H9 (cell line): ENCODE measurements around the gene SPSB3. TPM values are rescaled to one million over a fixed set of nuclear protein-coding genes. Genes with fewer than 3 reads are reported as not detected.

Source experiments
- DNase-seq: peaks from one replicate; pipeline ENCODE4 v3.0.0-alpha.2; 2017
- H2AFZ ChIP-seq: one replicate; pipeline ENCODE4 v1.6.1; 2013; ENCODE audit warnings: mild to moderate bottlenecking, low read length, control low read depth, moderate library complexity
- H2AK5ac ChIP-seq: 2 replicates; pipeline ENCODE4 v1.6.1; 2013; ENCODE audit warnings: low read length, control low read depth, mixed read lengths; ENCODE audit not compliant: insufficient read length
- H2BK120ac ChIP-seq: one replicate; pipeline ENCODE4 v1.6.1; 2013; ENCODE audit warnings: low read depth, mild to moderate bottlenecking, low read length, control low read depth, inconsistent platforms; ENCODE audit not compliant: poor library complexity, severe bottlenecking
- H2BK12ac ChIP-seq: 2 replicates; pipeline ENCODE4 v1.6.1; 2013; ENCODE audit warnings: low read length, control low read depth, mixed read lengths, low read depth; ENCODE audit not compliant: insufficient read length
- H2BK15ac ChIP-seq: 2 replicates; pipeline ENCODE4 v1.6.1; 2013; ENCODE audit warnings: low read depth, low read length, control low read depth
- H2BK20ac ChIP-seq: one replicate; pipeline ENCODE4 v1.6.1; 2013; ENCODE audit warnings: low read depth, mild to moderate bottlenecking, low read length, control low read depth, inconsistent platforms; ENCODE audit not compliant: poor library complexity, severe bottlenecking
- H2BK5ac ChIP-seq: 2 replicates; pipeline ENCODE4 v1.6.1; 2013; ENCODE audit warnings: low read length, control low read depth, mixed read lengths; ENCODE audit not compliant: insufficient read length
- H3K14ac ChIP-seq: 2 replicates; pipeline ENCODE4 v1.6.1; 2013; ENCODE audit warnings: low read length, control low read depth; ENCODE audit not compliant: insufficient read depth
- H3K18ac ChIP-seq: 2 replicates; pipeline ENCODE4 v1.6.1; 2013; ENCODE audit warnings: low read depth, mild to moderate bottlenecking, mixed read lengths, low read length, control low read depth; ENCODE audit not compliant: insufficient read length
- H3K23ac ChIP-seq: 2 replicates; pipeline ENCODE4 v1.6.1; 2013; ENCODE audit warnings: low read length, control low read depth, mixed read lengths, low read depth; ENCODE audit not compliant: insufficient read length
- H3K23me2 ChIP-seq: 2 replicates; pipeline ENCODE4 v1.6.1; 2013; ENCODE audit warnings: low read depth, mild to moderate bottlenecking, mixed read lengths, low read length, control low read depth; ENCODE audit not compliant: insufficient read length, poor library complexity, severe bottlenecking
- H3K27ac ChIP-seq: 2 replicates; pipeline ENCODE4 v1.5.1; 2013; ENCODE audit warnings: low read length, control low read depth, mixed read lengths, low read depth; ENCODE audit not compliant: insufficient read length
- H3K27me3 ChIP-seq: 2 replicates; pipeline ENCODE4 v1.6.1; 2013; ENCODE audit warnings: low read length, control low read depth, inconsistent platforms; ENCODE audit not compliant: insufficient read depth
- H3K4ac ChIP-seq: 2 replicates; pipeline ENCODE4 v1.6.1; 2013; ENCODE audit warnings: low read depth, mild to moderate bottlenecking, control low read depth, inconsistent platforms, low read length, moderate library complexity
- H3K4me1 ChIP-seq: 2 replicates; pipeline ENCODE4 v1.6.1; 2013; ENCODE audit warnings: low read length, control low read depth, inconsistent platforms; ENCODE audit not compliant: insufficient read depth
- H3K4me2 ChIP-seq: 2 replicates; pipeline ENCODE4 v1.6.1; 2013; ENCODE audit warnings: low read length, control low read depth, mixed read lengths; ENCODE audit not compliant: insufficient read length, insufficient read depth
- H3K56ac ChIP-seq: 2 replicates; pipeline ENCODE4 v1.6.1; 2013; ENCODE audit warnings: low read depth, mild to moderate bottlenecking, mixed read lengths, low read length, control low read depth; ENCODE audit not compliant: insufficient read length
- H3K79me1 ChIP-seq: 2 replicates; pipeline ENCODE4 v1.6.1; 2013; ENCODE audit warnings: low read depth, mild to moderate bottlenecking, moderate library complexity, low read length, control low read depth, inconsistent platforms; ENCODE audit not compliant: insufficient read depth, poor library complexity, severe bottlenecking
- H3K79me2 ChIP-seq: 2 replicates; pipeline ENCODE4 v1.6.1; 2013; ENCODE audit warnings: low read length, control low read depth, inconsistent platforms; ENCODE audit not compliant: insufficient read depth
- H3K9ac ChIP-seq: 2 replicates; pipeline ENCODE4 v1.6.1; 2013; ENCODE audit warnings: low read length, control low read depth, mixed read lengths; ENCODE audit not compliant: insufficient read length; ENCODE audit errors: extremely low read depth
- H3K9me3 ChIP-seq: one replicate; pipeline ENCODE4 v1.6.1; 2013; ENCODE audit warnings: low read depth, low read length, inconsistent platforms; ENCODE audit not compliant: control insufficient read depth
- H3T11ph ChIP-seq: one replicate; pipeline ENCODE4 v1.6.1; 2013; ENCODE audit warnings: mild to moderate bottlenecking, low read length, control low read depth, inconsistent platforms
- H4K20me1 ChIP-seq: one replicate; pipeline ENCODE4 v1.6.1; 2013; ENCODE audit not compliant: control insufficient read depth, insufficient read length, insufficient read depth
- H4K5ac ChIP-seq: 2 replicates; pipeline ENCODE4 v1.6.1; 2013; ENCODE audit warnings: low read depth, mild to moderate bottlenecking, mixed read lengths, low read length, control low read depth; ENCODE audit not compliant: insufficient read length
- H4K8ac ChIP-seq: replicated peaks from 2 replicates; pipeline ENCODE4 v1.6.1; 2013; ENCODE audit warnings: low read length, control low read depth, mixed read lengths, low read depth; ENCODE audit not compliant: insufficient read length
- H4K91ac ChIP-seq: 2 replicates; pipeline ENCODE4 v1.6.1; 2013; ENCODE audit warnings: low read depth, mild to moderate bottlenecking, moderate library complexity, mixed read lengths, low read length, control low read depth; ENCODE audit not compliant: insufficient read length
- H3K27ac Mint-ChIP-seq, 3 experiments: 2 replicates in 2 of 3; 3 replicates in 1 of 3; pipeline ENCODE4 v1.8.0; 2020 to 2021; ENCODE audit warnings: mixed read lengths in 3 of 3, mild to moderate bottlenecking in 1 of 3, moderate library complexity in 1 of 3
- H3K27me3 Mint-ChIP-seq: 2 replicates; pipeline ENCODE4 v1.8.0; 2021; ENCODE audit warnings: low read depth, mild to moderate bottlenecking, moderate library complexity, mixed read lengths
- H3K36me3 Mint-ChIP-seq, 3 experiments: 2 replicates in 2 of 3; 3 replicates in 1 of 3; pipeline ENCODE4 v1.8.0; 2020 to 2021; ENCODE audit warnings: low read depth in 3 of 3, mixed read lengths in 3 of 3; ENCODE audit not compliant: insufficient read depth in 1 of 3
- H3K4me1 Mint-ChIP-seq, 2 experiments: 2 replicates each; pipeline ENCODE4 v1.8.0; 2020; ENCODE audit warnings: mixed read lengths in 2 of 2
- H3K4me3 Mint-ChIP-seq, 2 experiments: 2 replicates in 1 of 2; 3 replicates in 1 of 2; pipeline ENCODE4 v1.8.0; 2020 to 2021; ENCODE audit warnings: mild to moderate bottlenecking in 2 of 2, mixed read lengths in 2 of 2, moderate library complexity in 1 of 2
- H3K9me3 Mint-ChIP-seq, 2 experiments: 2 replicates in 1 of 2; 3 replicates in 1 of 2; pipeline ENCODE4 v1.8.0; 2020; ENCODE audit warnings: mild to moderate bottlenecking in 2 of 2, mixed read lengths in 2 of 2, moderate library complexity in 1 of 2
- CTCF ChIP-seq: fragments of 200-600 bp; sonication (generic); conservative IDR thresholded peaks from 3 replicates; pipeline ENCODE4 v1.8.0; 2021; ENCODE audit warnings: antibody characterized with exemption, mild to moderate bottlenecking
- WGBS: extraction: QIAGEN DNeasy Blood & Tissue Kit; methylation state at CpG from one replicate; pipeline ENCODE4 v1.1.7; 2013; ENCODE audit warnings: missing lambda C conversion rate, low lambda C conversion rate, mixed read lengths; ENCODE audit not compliant: insufficient read length; ENCODE audit errors: extremely low coverage; 5-methylcytosine and 5-hydroxymethylcytosine counted together
- total RNA-seq: library from RNA; stranded (reverse); gene quantifications from 2 replicates; pipeline ENCODE4 v1.2.1, GENCODE V29; 2021

Gene SPSB3
- total RNA-seq, 1 experiment from 2014 or later, result 19.9 TPM

GRCh38 chr16:1786242-1787055, 4.1 kb upstream of the SPSB3 start:
- no peaks in the 10 kb centered on the region for H3K9me3 ChIP-seq
- H3K9ac ChIP-seq, result no peak overlapping the region
- no peak overlapping the region for H2AFZ ChIP-seq
- H3T11ph ChIP-seq, result no peak overlapping the region
- no peak overlapping the region for H2AK5ac ChIP-seq
- no peak overlapping the region for H4K8ac ChIP-seq
- Mint-ChIP-seq H3K27ac (no peak overlapping the region; a peak in 1 of 7 replicates), H3K4me1 (peaks cover 4 to 10% of the 10 kb centered on the region in 2 experiments), H3K27me3 (peaks cover 2% of the 10 kb centered on the region; the same call in 1 of the 2 replicates), H3K36me3 (peaks cover 5 to 18% (median 17%) of the 10 kb centered on the region in 3 experiments; a peak in 6 of 7 replicates), H3K9me3 (no peaks in the 10 kb centered on the region), H3K4me3 (no peak overlapping the region)
- DNase-seq, result peak; percentile 35
- no peak overlapping the region for H3K4me2 ChIP-seq
- H3K14ac ChIP-seq, result no peak overlapping the region; the same call in 1 of the 2 replicates
- peaks cover 5% of the 10 kb centered on the region for H3K23me2 ChIP-seq
- no CpG with 5 or more reads among the region's 51 CpGs for WGBS
- H4K5ac ChIP-seq, result no peak overlapping the region
- no peak overlapping the region for H2BK12ac ChIP-seq
- no peaks in the 10 kb centered on the region for H4K20me1 ChIP-seq
- no peak overlapping the region for H2BK20ac ChIP-seq
- no peak overlapping the region for H3K4ac ChIP-seq
- H4K91ac ChIP-seq, result no peak overlapping the region
- no peak overlapping the region for H3K27ac ChIP-seq
- no peak overlapping the region for H3K23ac ChIP-seq
- H2BK120ac ChIP-seq, result no peak overlapping the region
- no peak overlapping the region for H2BK15ac ChIP-seq
- no peak overlapping the region for H2BK5ac ChIP-seq
- H3K27me3 ChIP-seq, result no peaks in the 10 kb centered on the region
- no peak overlapping the region for H3K56ac ChIP-seq
- peaks cover 8% of the 10 kb centered on the region; the same call in 1 of the 2 replicates for H3K79me2 ChIP-seq
- H3K79me1 ChIP-seq, result peaks cover 5% of the 10 kb centered on the region
- no peaks in the 10 kb centered on the region; the same call in 1 of the 2 replicates for H3K4me1 ChIP-seq
- H3K18ac ChIP-seq, result no peak overlapping the region
- peak; percentile 31; the same call in 1 of the 3 replicates for TF ChIP-seq CTCF
